Natural killer cell (primary cell): Measurements from ENCODE around the gene IVD. TPM values are rescaled to one million over a fixed set of nuclear protein-coding genes. Genes with fewer than 3 reads are reported as not detected.

Experiments
- ATAC-seq, 3 donors: fragments of 150-1000 bp in 2 of 3; fragments of 200-7000 bp in 1 of 3; cut with Tn5 transposase; 1 replicate in 1 of 3; 2 replicates in 2 of 3; pipeline ENCODE4 v1.10.0; 2021; ENCODE audit warnings: mild to moderate bottlenecking in 2 of 3, moderate library complexity in 2 of 3
- DNase-seq, 2 donors: peaks; one replicate each; pipeline versions ENCODE4 v3.0.0 to v3.0.0-alpha.2; 2013 to 2021; ENCODE audit warnings: mixed read lengths in 1 of 2
- H3K27ac ChIP-seq: one replicate; pipeline ENCODE4 v1.5.1; 2013; ENCODE audit warnings: mild to moderate bottlenecking, low read length
- H3K27me3 ChIP-seq: one replicate; pipeline ENCODE4 v1.6.1; 2013; ENCODE audit warnings: low read length; ENCODE audit not compliant: control insufficient read depth, insufficient read depth
- H3K36me3 ChIP-seq: one replicate; pipeline ENCODE4 v1.6.1; 2013; ENCODE audit warnings: low read length; ENCODE audit not compliant: control insufficient read depth, insufficient read depth
- H3K4me1 ChIP-seq: one replicate; pipeline ENCODE4 v1.6.1; 2013; ENCODE audit warnings: low read length; ENCODE audit not compliant: control insufficient read depth, insufficient read depth
- H3K4me3 ChIP-seq: one replicate; pipeline ENCODE4 v1.5.1; 2013; ENCODE audit warnings: low read length
- H3K9me3 ChIP-seq: one replicate; pipeline ENCODE4 v1.6.1; 2013; ENCODE audit warnings: low read length; ENCODE audit not compliant: control insufficient read depth, insufficient read depth
- H3K27ac Mint-ChIP-seq, 2 donors: one replicate each; pipeline ENCODE4 v1.8.0; 2022; ENCODE audit warnings: mild to moderate bottlenecking in 2 of 2, mixed read lengths in 2 of 2, moderate library complexity in 1 of 2
- H3K27me3 Mint-ChIP-seq, 2 donors: one replicate each; pipeline ENCODE4 v1.8.0; 2022; ENCODE audit warnings: low read depth in 2 of 2, mixed read lengths in 2 of 2
- H3K36me3 Mint-ChIP-seq: one replicate; pipeline ENCODE4 v1.8.0; 2022; ENCODE audit warnings: mixed read lengths
- H3K4me1 Mint-ChIP-seq, 2 donors: one replicate each; pipeline ENCODE4 v1.8.0; 2022; ENCODE audit warnings: mixed read lengths in 2 of 2
- H3K4me3 Mint-ChIP-seq: one replicate; pipeline ENCODE4 v1.8.0; 2022; ENCODE audit warnings: mild to moderate bottlenecking, moderate library complexity, mixed read lengths
- H3K9me3 Mint-ChIP-seq, 2 donors: one replicate each; pipeline ENCODE4 v1.8.0; 2022; ENCODE audit warnings: mixed read lengths in 2 of 2
- CTCF ChIP-seq: fragments of 200-600 bp; IDR thresholded peaks from one replicate; pipeline ENCODE4 v1.8.0; 2022; ENCODE audit warnings: antibody characterized with exemption
- WGBS: methylation state at CpG from one replicate; pipeline ENCODE4 v1.1.7; 2013; ENCODE audit warnings: missing lambda C conversion rate; ENCODE audit not compliant: insufficient coverage; 5-methylcytosine and 5-hydroxymethylcytosine counted together
- intact Hi-C: fragments of 100-400 bp; cut with micrococcal nuclease; formaldehyde crosslinking; loops from one replicate; pipeline ENCODE4 v1.14.2; 2022
- total RNA-seq, 4 donors: library from RNA; stranded (reverse); fragments of 120-200 nt in 1 of 4; gene quantifications; one replicate each; pipeline versions ENCODE4 v1.2.3 to v1.2.4, GENCODE V29; 2013 to 2022

The IVD gene
- total RNA-seq, 3 donors from 2014 or later (not counting 1 experiment from before 2014, with no cell fraction given): 56.2 to 76.8 (median 67.3) TPM

GRCh38 chr15:40430271-40430805 lies 24.7 kb downstream of the IVD start:
- Mint-ChIP-seq H3K4me1 (peaks cover 6 to 7% of the 10 kb centered on the region in 2 donors), H3K4me3 (no peak overlapping the region), H3K27ac (no peak overlapping the region), H3K36me3 (no peaks in the 10 kb centered on the region), H3K9me3 (no peaks in the 10 kb centered on the region), H3K27me3 (peaks cover 0 to 3% of the 10 kb centered on the region in 2 donors)
- Histone ChIP-seq H3K36me3 (peaks cover 3% of the 10 kb centered on the region), H3K9me3 (no peaks in the 10 kb centered on the region), H3K27me3 (peaks cover 3% of the 10 kb centered on the region), H3K4me1 (peaks cover 9% of the 10 kb centered on the region), H3K27ac (no peak overlapping the region), H3K4me3 (no peak overlapping the region)
- ATAC-seq (no peak), DNase-seq (no peak)
- 90% methylated on average over 10 of the region's 10 CpGs for WGBS
- TF ChIP-seq CTCF: no peak
- intact Hi-C loops: no loop called here

GRCh38 chr15:40435023-40435709 lies 29.6 kb downstream of the IVD start:
- H3K27ac ChIP-seq: no peak overlapping the region
- no peak for TF ChIP-seq CTCF
- intact Hi-C loops: no loop called here
- Mint-ChIP-seq H3K4me3 (peak overlapping the region; percentile 50), H3K27ac (peak overlapping the region in 1 of 2 donors; percentile 63), H3K36me3 (no peaks in the 10 kb centered on the region), H3K9me3 (no peaks in the 10 kb centered on the region), H3K27me3 (peaks cover 13 to 27% of the 10 kb centered on the region in 2 donors), H3K4me1 (peaks cover 17 to 47% of the 10 kb centered on the region in 2 donors)
- 49% methylated on average over 20 of the region's 20 CpGs for WGBS
- ATAC-seq (no peak), DNase-seq (no peak)
- H3K9me3 ChIP-seq: no peaks in the 10 kb centered on the region
- peaks cover 37% of the 10 kb centered on the region for H3K4me1 ChIP-seq
- H3K36me3 ChIP-seq: no peaks in the 10 kb centered on the region
- peaks cover 30% of the 10 kb centered on the region for H3K27me3 ChIP-seq
- H3K4me3 ChIP-seq: no peak overlapping the region

GRCh38 chr15:40435710-40436089 lies 30.1 kb downstream of the IVD start:
- Histone ChIP-seq H3K27me3 (peaks cover 30% of the 10 kb centered on the region), H3K4me1 (peaks cover 40% of the 10 kb centered on the region), H3K9me3 (no peaks in the 10 kb centered on the region), H3K36me3 (no peaks in the 10 kb centered on the region), H3K4me3 (no peak overlapping the region), H3K27ac (no peak overlapping the region)
- Mint-ChIP-seq H3K4me1 (peaks cover 19 to 49% of the 10 kb centered on the region in 2 donors), H3K4me3 (peak overlapping the region; percentile 50), H3K27me3 (peaks cover 13 to 27% of the 10 kb centered on the region in 2 donors), H3K36me3 (no peaks in the 10 kb centered on the region), H3K9me3 (no peaks in the 10 kb centered on the region), H3K27ac (peak overlapping the region in 1 of 2 donors; percentile 63)
- ATAC-seq (no peak), DNase-seq (peak in 1 of 2 donors; percentile 17)
- intact Hi-C loops: no loop called here
- WGBS: 11% methylated on average over 15 of the region's 15 CpGs
- TF ChIP-seq CTCF: no peak
